CD14-positive monocyte (primary cell): ENCODE measurements around the gene TMEM178B. TPM values are rescaled to one million over a fixed set of nuclear protein-coding genes. Genes with fewer than 3 reads are reported as not detected.

Experiments used
- DNase-seq, 3 donors: peaks; one replicate each; pipeline ENCODE4 v3.0.0-alpha.2; 2011 to 2022
- H2AFZ ChIP-seq: 2 replicates; pipeline ENCODE4 v1.6.0; 2012; ENCODE audit warnings: mild to moderate bottlenecking, low read depth, low read length, inconsistent platforms; ENCODE audit not compliant: insufficient read depth, poor library complexity, severe bottlenecking
- H3K27ac ChIP-seq, 2 donors: 1 replicate in 1 of 2; 2 replicates in 1 of 2; pipeline ENCODE4 v1.5.1; 2012 to 2013; ENCODE audit warnings: low read length in 2 of 2, control low read depth in 1 of 2, inconsistent platforms in 1 of 2, low read depth in 1 of 2, mild to moderate bottlenecking in 1 of 2
- H3K27me3 ChIP-seq, 2 donors: one replicate each; pipeline versions ENCODE4 v1.6.0 to v1.6.1; 2011 to 2013; ENCODE audit warnings: low read length in 2 of 2; ENCODE audit not compliant: control insufficient read depth in 2 of 2, insufficient read depth in 2 of 2
- H3K36me3 ChIP-seq, 2 donors: replicated peaks in 1 of 2; 1 replicate in 1 of 2; 2 replicates in 1 of 2; pipeline versions ENCODE4 v1.5.1 to v1.6.1; 2012 to 2013; ENCODE audit warnings: low read length in 2 of 2, control low read depth in 1 of 2, inconsistent platforms in 1 of 2, mild to moderate bottlenecking in 1 of 2; ENCODE audit not compliant: insufficient read depth in 2 of 2, control insufficient read depth in 1 of 2
- H3K4me1 ChIP-seq, 2 donors: 1 replicate in 1 of 2; 2 replicates in 1 of 2; pipeline versions ENCODE4 v1.5.1 to v1.6.1; 2012 to 2013; ENCODE audit warnings: low read length in 2 of 2, control low read depth in 1 of 2, inconsistent platforms in 1 of 2, mild to moderate bottlenecking in 1 of 2, moderate library complexity in 1 of 2; ENCODE audit not compliant: insufficient read depth in 2 of 2, control insufficient read depth in 1 of 2
- H3K4me2 ChIP-seq: replicated peaks from 2 replicates; pipeline ENCODE3; 2012; ENCODE audit warnings: low read length, moderate library complexity, mild to moderate bottlenecking; ENCODE audit not compliant: poor library complexity, severe bottlenecking; ENCODE audit errors: extremely low read depth
- H3K4me3 ChIP-seq, 3 experiments: fragments of 200-600 bp in 1 of 3; sonication (generic) in 1 of 3; replicated peaks in 1 of 3; 1 replicate in 2 of 3; 2 replicates in 1 of 3; pipeline ENCODE4 v1.5.1; 2011 to 2013; ENCODE audit warnings: low read length in 3 of 3, mild to moderate bottlenecking in 3 of 3, control low read depth in 2 of 3, low read depth in 2 of 3, inconsistent platforms in 1 of 3, moderate library complexity in 1 of 3
- H3K79me2 ChIP-seq: 2 replicates; pipeline ENCODE4 v1.6.0; 2012; ENCODE audit warnings: mild to moderate bottlenecking, control low read depth, inconsistent platforms, low read length, moderate library complexity; ENCODE audit not compliant: insufficient read depth
- H3K9ac ChIP-seq: 2 replicates; pipeline ENCODE4 v1.6.0; 2017; ENCODE audit warnings: low read length, mild to moderate bottlenecking; ENCODE audit not compliant: insufficient read depth, poor library complexity, severe bottlenecking
- H3K9me3 ChIP-seq, 2 donors: replicated peaks in 1 of 2; 1 replicate in 1 of 2; 2 replicates in 1 of 2; pipeline versions ENCODE4 v1.5.1 to v1.6.1; 2012 to 2013; ENCODE audit warnings: low read length in 2 of 2, control low read depth in 1 of 2; ENCODE audit not compliant: control insufficient read depth in 1 of 2, insufficient read depth in 1 of 2
- H4K20me1 ChIP-seq: 2 replicates; pipeline ENCODE4 v1.6.0; 2012; ENCODE audit warnings: mild to moderate bottlenecking, low read length, control low read depth, moderate library complexity; ENCODE audit not compliant: insufficient read depth
- H3K27ac Mint-ChIP-seq, 7 donors: one replicate each; pipeline ENCODE4 v1.8.0; 2020; ENCODE audit warnings: mild to moderate bottlenecking in 7 of 7, mixed read lengths in 7 of 7, moderate library complexity in 6 of 7, inconsistent platforms in 2 of 7
- H3K27me3 Mint-ChIP-seq, 3 donors: one replicate each; pipeline ENCODE4 v1.8.0; 2021 to 2022; ENCODE audit warnings: low read depth in 3 of 3, mild to moderate bottlenecking in 3 of 3, mixed read lengths in 3 of 3, moderate library complexity in 3 of 3, inconsistent platforms in 1 of 3
- H3K36me3 Mint-ChIP-seq, 2 donors: one replicate each; pipeline ENCODE4 v1.8.0; 2020; ENCODE audit warnings: mixed read lengths in 2 of 2, inconsistent platforms in 1 of 2, mild to moderate bottlenecking in 1 of 2
- H3K4me1 Mint-ChIP-seq: one replicate; pipeline ENCODE4 v1.8.0; 2020; ENCODE audit warnings: mild to moderate bottlenecking, mixed read lengths
- H3K4me3 Mint-ChIP-seq, 2 donors: one replicate each; pipeline ENCODE4 v1.8.0; 2020; ENCODE audit warnings: mild to moderate bottlenecking in 2 of 2, mixed read lengths in 2 of 2, moderate library complexity in 1 of 2
- H3K9me3 Mint-ChIP-seq, 7 donors: one replicate each; pipeline ENCODE4 v1.8.0; 2020 to 2022; ENCODE audit warnings: mixed read lengths in 7 of 7, mild to moderate bottlenecking in 6 of 7, moderate library complexity in 6 of 7, inconsistent platforms in 2 of 7
- WGBS: methylation state at CpG from one replicate; pipeline ENCODE4 v1.1.5; 2013; ENCODE audit warnings: missing lambda C conversion rate; ENCODE audit not compliant: insufficient coverage; 5-methylcytosine and 5-hydroxymethylcytosine counted together
- intact Hi-C, 2 donors: fragments of 100-400 bp; cut with micrococcal nuclease; formaldehyde crosslinking; loops; one replicate each; pipeline versions ENCODE4 v1.15.0 to v1.15.1; 2023
- polyA plus RNA-seq, 3 donors: library from polyadenylated mRNA; depleted of rRNA in 1 of 3; unstranded in 2 of 3; stranded (reverse) in 1 of 3; fragments of 300-500 nt in 2 of 3; fragments of >200 nt in 1 of 3; fragmentation: Illumina TruSeq in 2 of 3; gene quantifications; 1 replicate in 2 of 3; 2 replicates in 1 of 3; pipeline ENCODE4 v1.2.3, GENCODE V29; 2012 to 2021
- TF ChIP-seq, protein P1 (sequence below): fragments of 200-600 bp; IDR thresholded peaks from one replicate; pipeline ENCODE4 v1.8.0; 2022; ENCODE audit warnings: antibody characterized with exemption, mild to moderate bottlenecking

TMEM178B gene
- polyA plus RNA-seq, 3 donors = not detected

GRCh38 chr7:141257597-141257996, 183.7 kb downstream of the TMEM178B start:
- no peaks in the 10 kb centered on the region for H3K36me3 Mint-ChIP-seq
- Histone ChIP-seq H4K20me1 (no peaks in the 10 kb centered on the region), H3K36me3 (no peaks in the 10 kb centered on the region), H3K79me2 (no peaks in the 10 kb centered on the region), H3K9me3 (no peaks in the 10 kb centered on the region), H3K9ac (no peak overlapping the region), H3K4me3 (no peak overlapping the region), H3K27me3 (no peaks in the 10 kb centered on the region), H3K4me1 (no peaks in the 10 kb centered on the region), H3K4me2 (no peak overlapping the region), H3K27ac (no peak overlapping the region), H2AFZ (no peak overlapping the region)
- H3K9me3 Mint-ChIP-seq = peaks cover 0 to 18% (median 12%) of the 10 kb centered on the region in 7 donors
- TF ChIP-seq, protein P1, sequence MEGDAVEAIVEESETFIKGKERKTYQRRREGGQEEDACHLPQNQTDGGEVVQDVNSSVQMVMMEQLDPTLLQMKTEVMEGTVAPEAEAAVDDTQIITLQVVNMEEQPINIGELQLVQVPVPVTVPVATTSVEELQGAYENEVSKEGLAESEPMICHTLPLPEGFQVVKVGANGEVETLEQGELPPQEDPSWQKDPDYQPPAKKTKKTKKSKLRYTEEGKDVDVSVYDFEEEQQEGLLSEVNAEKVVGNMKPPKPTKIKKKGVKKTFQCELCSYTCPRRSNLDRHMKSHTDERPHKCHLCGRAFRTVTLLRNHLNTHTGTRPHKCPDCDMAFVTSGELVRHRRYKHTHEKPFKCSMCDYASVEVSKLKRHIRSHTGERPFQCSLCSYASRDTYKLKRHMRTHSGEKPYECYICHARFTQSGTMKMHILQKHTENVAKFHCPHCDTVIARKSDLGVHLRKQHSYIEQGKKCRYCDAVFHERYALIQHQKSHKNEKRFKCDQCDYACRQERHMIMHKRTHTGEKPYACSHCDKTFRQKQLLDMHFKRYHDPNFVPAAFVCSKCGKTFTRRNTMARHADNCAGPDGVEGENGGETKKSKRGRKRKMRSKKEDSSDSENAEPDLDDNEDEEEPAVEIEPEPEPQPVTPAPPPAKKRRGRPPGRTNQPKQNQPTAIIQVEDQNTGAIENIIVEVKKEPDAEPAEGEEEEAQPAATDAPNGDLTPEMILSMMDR = no peak
- no peak overlapping the region for H3K4me3 Mint-ChIP-seq
- H3K27ac Mint-ChIP-seq = no peak overlapping the region
- WGBS = no CpG with 5 or more reads among the region's 2 CpGs
- no peak for DNase-seq
- H3K27me3 Mint-ChIP-seq = peaks cover 0 to 5% (median 0%) of the 10 kb centered on the region in 3 donors
- intact Hi-C loops = no loop called here
- no peaks in the 10 kb centered on the region for H3K4me1 Mint-ChIP-seq

DNA sequence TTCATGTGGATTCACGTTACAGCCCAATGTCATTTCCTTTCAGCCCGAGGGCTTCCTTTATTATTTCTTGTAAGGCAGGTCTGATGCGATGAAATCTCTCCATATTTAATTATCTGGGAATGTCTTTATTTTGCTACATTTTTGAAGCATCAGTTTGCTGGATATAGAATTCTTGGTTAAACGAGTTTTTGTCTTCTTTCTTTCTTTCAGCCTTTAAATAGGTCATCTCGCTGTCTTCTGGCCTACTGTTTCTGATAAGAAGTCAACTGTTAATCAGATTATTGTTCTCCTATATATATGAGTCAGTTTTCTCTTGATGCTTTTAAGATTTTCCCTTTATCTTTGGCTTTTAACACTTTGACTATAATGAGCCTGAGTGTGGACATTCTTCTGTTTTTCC, 184.7 kb downstream of the TMEM178B start:
- Mint-ChIP-seq H3K9me3 (peaks cover 0 to 18% (median 12%) of the 10 kb centered on the region in 7 donors), H3K4me3 (no peak overlapping the region), H3K4me1 (no peaks in the 10 kb centered on the region), H3K27ac (no peak overlapping the region), H3K36me3 (no peaks in the 10 kb centered on the region), H3K27me3 (peaks cover 0 to 9% (median 0%) of the 10 kb centered on the region in 3 donors)
- DNase-seq = no peak
- no peaks in the 10 kb centered on the region for H3K79me2 ChIP-seq
- TF ChIP-seq, protein P1 = no peak
- WGBS = no CpG with 5 or more reads among the region's 5 CpGs
- no peak overlapping the region for H3K4me2 ChIP-seq
- H2AFZ ChIP-seq = no peak overlapping the region
- no peaks in the 10 kb centered on the region for H4K20me1 ChIP-seq
- H3K4me3 ChIP-seq = no peak overlapping the region
- no peaks in the 10 kb centered on the region for H3K4me1 ChIP-seq
- no peaks in the 10 kb centered on the region for H3K9me3 ChIP-seq
- intact Hi-C loops = no loop called here
- H3K36me3 ChIP-seq = no peaks in the 10 kb centered on the region
- H3K9ac ChIP-seq = no peak overlapping the region
- no peaks in the 10 kb centered on the region for H3K27me3 ChIP-seq
- no peak overlapping the region for H3K27ac ChIP-seq
